HEK293 (cell line): ENCODE data around the gene UTRN.

ENCODE experiments used
- CTCF ChIA-PET: fragments of 350-600 bp; formaldehyde crosslinking; extraction: SDS; loops from one replicate; lab custom pipeline; 2021; ENCODE audit warnings: antibody characterized with exemption; lab: Yijun Ruan, JAX
- POLR2A ChIA-PET: fragments of 300-600 bp; formaldehyde crosslinking; extraction: SDS; loops from one replicate; lab custom pipeline; 2020; ENCODE audit warnings: antibody characterized with exemption, inconsistent platforms; lab: Yijun Ruan, JAX
- H3K27ac ChIP-seq: fragments of 200-500 bp; sonication (Bioruptor generic); 2 replicates; pipeline ENCODE4 v1.5.1; 2014; ENCODE audit warnings: low read depth, low read length, control low read depth, inconsistent platforms; ENCODE audit errors: extremely low read depth
- H3K36me3 ChIP-seq, 2 experiments: fragments of 200-500 bp in 1 of 2; sonication (Bioruptor generic) in 1 of 2; 1 replicate in 1 of 2; 2 replicates in 1 of 2; pipeline ENCODE4 v1.5.1; 2014 to 2017; ENCODE audit warnings: inconsistent platforms in 2 of 2, low read length in 2 of 2; ENCODE audit not compliant: control insufficient read depth in 2 of 2, insufficient read depth in 1 of 2
- H3K4me1 ChIP-seq: fragments of 200-500 bp; sonication (Bioruptor generic); 2 replicates; pipeline ENCODE4 v1.5.1; 2014; ENCODE audit warnings: mild to moderate bottlenecking, low read length, inconsistent platforms; ENCODE audit not compliant: control insufficient read depth, insufficient read depth
- H3K4me3 ChIP-seq: 2 replicates; pipeline ENCODE4 v1.5.1; 2011; ENCODE audit warnings: low read depth, mild to moderate bottlenecking, control low read depth, low read length, moderate library complexity
- H3K9me3 ChIP-seq: fragments of 200-500 bp; sonication (Bioruptor generic); 2 replicates; pipeline ENCODE4 v1.5.1; 2014; ENCODE audit warnings: low read depth, low read length, inconsistent platforms; ENCODE audit not compliant: control insufficient read depth, insufficient read depth
- FEZF1 ChIP-seq: fragments of 450-650 bp; formaldehyde crosslinking; IDR thresholded peaks from 2 replicates; pipeline ENCODE4 v1.5.1; 2016; ENCODE audit warnings: missing biosample characterization, missing genetic modification characterization
- IKZF3 ChIP-seq: fragments of 450-650 bp; IDR thresholded peaks from 2 replicates; pipeline ENCODE4 v1.5.0; 2018; ENCODE audit warnings: missing biosample characterization, mild to moderate bottlenecking, missing genetic modification characterization, moderate library complexity
- KLF16 ChIP-seq: fragments of 450-650 bp; formaldehyde crosslinking; IDR thresholded peaks from 2 replicates; pipeline ENCODE4 v1.5.1; 2017; ENCODE audit warnings: missing biosample characterization, missing genetic modification characterization
- MZF1 ChIP-seq: fragments of 450-650 bp; formaldehyde crosslinking; IDR thresholded peaks from 2 replicates; pipeline ENCODE4 v1.5.1; 2017; ENCODE audit warnings: missing biosample characterization, missing genetic modification characterization, borderline replicate concordance
- PRDM10 ChIP-seq: fragments of 450-650 bp; formaldehyde crosslinking; IDR thresholded peaks from 2 replicates; pipeline ENCODE4 v1.5.1; 2016; ENCODE audit warnings: missing biosample characterization, missing genetic modification characterization
- SCRT2 ChIP-seq: fragments of 450-650 bp; formaldehyde crosslinking; IDR thresholded peaks from 2 replicates; pipeline ENCODE4 v1.5.1; 2016; ENCODE audit warnings: missing biosample characterization, missing genetic modification characterization
- SP7 ChIP-seq: fragments of 450-650 bp; formaldehyde crosslinking; IDR thresholded peaks from 2 replicates; pipeline ENCODE4 v1.5.1; 2016; ENCODE audit warnings: missing biosample characterization, missing genetic modification characterization
- ZBTB17 ChIP-seq: fragments of 450-650 bp; formaldehyde crosslinking; IDR thresholded peaks from 2 replicates; pipeline ENCODE4 v1.5.1; 2016; ENCODE audit warnings: missing biosample characterization, missing genetic modification characterization
- ZBTB26 ChIP-seq: fragments of 450-650 bp; formaldehyde crosslinking; optimal IDR thresholded peaks from 2 replicates; pipeline ENCODE3; 2016; ENCODE audit warnings: missing biosample characterization, mild to moderate bottlenecking, missing genetic modification characterization
- ZIC2 ChIP-seq: fragments of 450-650 bp; formaldehyde crosslinking; IDR thresholded peaks from 2 replicates; pipeline ENCODE4 v1.5.1; 2016; ENCODE audit warnings: missing biosample characterization, missing genetic modification characterization
- ZNF248 ChIP-seq: fragments of 450-650 bp; formaldehyde crosslinking; IDR thresholded peaks from 2 replicates; pipeline ENCODE4 v1.5.1; 2017; ENCODE audit warnings: missing biosample characterization, missing genetic modification characterization
- ZNF335 ChIP-seq: fragments of 450-650 bp; formaldehyde crosslinking; conservative IDR thresholded peaks from 2 replicates; pipeline ENCODE4 v1.5.1; 2016; ENCODE audit warnings: missing biosample characterization, missing genetic modification characterization
- ZNF366 ChIP-seq: fragments of 450-650 bp; formaldehyde crosslinking; conservative IDR thresholded peaks from 2 replicates; pipeline ENCODE4 v1.5.1; 2016; ENCODE audit warnings: missing biosample characterization, missing genetic modification characterization
- ZNF398 ChIP-seq: fragments of 450-650 bp; formaldehyde crosslinking; IDR thresholded peaks from 2 replicates; pipeline ENCODE4 v1.5.1; 2017; ENCODE audit warnings: missing biosample characterization, missing genetic modification characterization
- ZNF558 ChIP-seq: fragments of 450-650 bp; formaldehyde crosslinking; IDR thresholded peaks from 2 replicates; pipeline ENCODE4 v1.5.1; 2016; ENCODE audit warnings: missing biosample characterization, missing genetic modification characterization
- ZNF561 ChIP-seq: fragments of 450-650 bp; IDR thresholded peaks from 2 replicates; pipeline ENCODE4 v1.5.1; 2018; ENCODE audit warnings: missing biosample characterization, missing genetic modification characterization, borderline replicate concordance
- ZNF629 ChIP-seq: fragments of 450-650 bp; formaldehyde crosslinking; IDR thresholded peaks from 2 replicates; pipeline ENCODE4 v1.5.1; 2017; ENCODE audit warnings: missing biosample characterization, missing genetic modification characterization
- ZNF660 ChIP-seq: fragments of 450-650 bp; IDR thresholded peaks from 2 replicates; pipeline ENCODE4 v1.5.1; 2018; ENCODE audit warnings: missing biosample characterization, mild to moderate bottlenecking, missing genetic modification characterization
- ZSCAN23 ChIP-seq: fragments of 450-650 bp; formaldehyde crosslinking; IDR thresholded peaks from 2 replicates; pipeline ENCODE4 v1.5.1; 2016; ENCODE audit warnings: missing biosample characterization, missing genetic modification characterization

The UTRN gene

GRCh38 chr6:144284783-144285547, at the start of gene UTRN (continued):
- TF ChIP-seq ZNF398 (tag by site-specific recombination) (peak; percentile 69), ZNF248 (tag by site-specific recombination) (no peak), ZBTB26 (tag by site-specific recombination) (peak; percentile 99), ZNF629 (tag by site-specific recombination) (peak; percentile 33), IKZF3 (tag by site-specific recombination) (peak; percentile 87), ZSCAN23 (tag by site-specific recombination) (no peak), FEZF1 (tag by site-specific recombination) (peak; percentile 21; the same call in 1 of the 2 replicates), ZNF561 (tag by site-specific recombination) (peak; percentile 89), MZF1 (tag by site-specific recombination) (peak; percentile 50), ZIC2 (tag by site-specific recombination) (peak; percentile 96), ZNF660 (peak; percentile 58), ZBTB17 (peak; percentile 83), ZNF366 (no peak), SCRT2 (tag by site-specific recombination) (no peak; the same call in 1 of the 2 replicates), KLF16 (peak; percentile 69), SP7 (tag by site-specific recombination) (peak; percentile 79), ZNF335 (tag by site-specific recombination) (no peak)
- TF ChIP-seq, all 188 proteins: peak for 66

GRCh38 chr6:144244688-144245087, 40.4 kb upstream of the UTRN start:
- POLR2A ChIA-PET = no interaction called here
- Histone ChIP-seq H3K4me1 (no peaks in the 10 kb centered on the region), H3K4me3 (no peak overlapping the region), H3K9me3 (no peaks in the 10 kb centered on the region), H3K27ac (no peak overlapping the region), H3K36me3 (no peaks in the 10 kb centered on the region)
- TF ChIP-seq ZNF558 (tag by site-specific recombination) (no peak), PRDM10 (tag by site-specific recombination) (peak; percentile 45)
- CTCF ChIA-PET = interaction anchor here (0.6 kb wide), 1 partner anchor 60 kb away, joined by 3 read pairs; no protein-coding TSS in a partner anchor
